ENCODE results near the gene CTIF.
"Not testable (repeated sequence)": the region's sequence is repeated elsewhere in the genome, so short reads cannot be mapped to it uniquely, and the experiment has no call there.

CTIF gene

DNA sequence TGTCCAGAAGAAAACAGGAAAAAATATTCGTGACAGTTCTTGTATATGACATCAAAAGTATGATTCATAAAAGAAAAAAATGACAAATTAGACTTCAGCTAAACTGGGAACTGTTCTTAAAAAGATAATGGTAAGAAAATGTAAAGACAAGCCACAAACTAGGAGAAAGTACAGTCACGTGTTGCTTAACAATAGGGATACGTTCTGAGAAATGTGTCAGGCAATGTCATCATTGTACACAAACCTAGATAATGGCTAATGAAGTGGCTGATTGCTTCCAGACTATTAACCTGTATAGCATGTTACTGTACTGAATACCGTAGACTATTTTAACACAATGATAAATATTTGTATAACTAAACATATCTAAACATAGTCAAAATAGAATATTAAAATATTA is 35.9 kb upstream of the CTIF start:
- no peaks in the 10 kb centered on the region for H3K4me1 ChIP-seq (ENCODE audit: control extremely low read depth in 1 of 4, control insufficient read depth in 4 of 4, insufficient read depth in 4 of 4, low read length in 3 of 4)
- H3K27me3 ChIP-seq (replicated peaks in 2 of 5; ENCODE audit: control insufficient read depth in 4 of 5, insufficient read depth in 5 of 5, low read length in 4 of 5), result no peaks in the 10 kb centered on the region
- H3K27ac ChIP-seq (ENCODE audit: insufficient read depth in 1 of 2, low read depth in 1 of 2, low read length in 2 of 2, poor library complexity in 1 of 2, severe bottlenecking in 2 of 2), result no peak overlapping the region
- no peak overlapping the region for H3K4me3 ChIP-seq (ENCODE audit: control insufficient read depth in 1 of 7, extremely low read depth in 1 of 7, insufficient read depth in 4 of 7, low read depth in 2 of 7, low read length in 6 of 7)
- H3K9me3 ChIP-seq (ENCODE audit: control extremely low read depth in 1 of 5, control insufficient read depth in 4 of 5, insufficient read depth in 2 of 5, low read depth in 1 of 5, low read length in 4 of 5), result peaks cover 0 to 24% (median 3%) of the 10 kb centered on the region in 5 experiments
- no CpG with 5 or more reads among the region's 4 CpGs for WGBS (ENCODE audit: insufficient coverage)
- ChIA-PET POLR2A (no interaction called here), CTCF (no interaction called here)
- DNase-seq, result no peak
- H3K36me3 ChIP-seq (ENCODE audit: control insufficient read depth in 4 of 4, insufficient read depth in 4 of 4, low read length in 3 of 4), result no peaks in the 10 kb centered on the region

DNA sequence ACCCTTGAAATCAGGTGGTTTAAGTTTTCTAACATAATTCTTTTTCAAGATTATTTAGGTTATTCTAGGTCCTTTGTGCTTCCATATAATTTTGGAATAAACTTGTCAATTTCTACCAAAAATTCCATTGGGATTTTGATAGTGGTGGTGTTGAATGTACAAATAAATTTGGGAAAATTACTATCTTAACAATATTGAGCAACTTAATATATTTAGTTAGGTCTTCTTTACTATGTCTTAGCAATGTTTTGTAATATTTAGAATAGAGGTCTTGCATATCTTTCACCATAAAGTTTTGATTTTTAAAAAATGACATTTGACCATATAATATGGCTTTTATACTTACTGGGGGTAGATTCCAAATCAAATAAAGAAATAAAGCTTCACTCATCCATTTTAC is 34.0 kb upstream of the CTIF start:
- Histone ChIP-seq H3K4me3 (ENCODE audit: control insufficient read depth in 1 of 7, extremely low read depth in 1 of 7, insufficient read depth in 4 of 7, low read depth in 2 of 7, low read length in 6 of 7) (no peak overlapping the region), H3K9me3 (ENCODE audit: control extremely low read depth in 1 of 5, control insufficient read depth in 4 of 5, insufficient read depth in 2 of 5, low read depth in 1 of 5, low read length in 4 of 5) (peaks cover 0 to 24% (median 3%) of the 10 kb centered on the region in 5 experiments), H3K27me3 (replicated peaks in 2 of 5; ENCODE audit: control insufficient read depth in 4 of 5, insufficient read depth in 5 of 5, low read length in 4 of 5) (no peaks in the 10 kb centered on the region), H3K36me3 (ENCODE audit: control insufficient read depth in 4 of 4, insufficient read depth in 4 of 4, low read length in 3 of 4) (no peaks in the 10 kb centered on the region), H3K27ac (ENCODE audit: insufficient read depth in 1 of 2, low read depth in 1 of 2, low read length in 2 of 2, poor library complexity in 1 of 2, severe bottlenecking in 2 of 2) (no peak overlapping the region), H3K4me1 (ENCODE audit: control extremely low read depth in 1 of 4, control insufficient read depth in 4 of 4, insufficient read depth in 4 of 4, low read length in 3 of 4) (no peaks in the 10 kb centered on the region)
- ChIA-PET POLR2A (no interaction called here), CTCF (no interaction called here)
- DNase-seq, result no peak

DNA sequence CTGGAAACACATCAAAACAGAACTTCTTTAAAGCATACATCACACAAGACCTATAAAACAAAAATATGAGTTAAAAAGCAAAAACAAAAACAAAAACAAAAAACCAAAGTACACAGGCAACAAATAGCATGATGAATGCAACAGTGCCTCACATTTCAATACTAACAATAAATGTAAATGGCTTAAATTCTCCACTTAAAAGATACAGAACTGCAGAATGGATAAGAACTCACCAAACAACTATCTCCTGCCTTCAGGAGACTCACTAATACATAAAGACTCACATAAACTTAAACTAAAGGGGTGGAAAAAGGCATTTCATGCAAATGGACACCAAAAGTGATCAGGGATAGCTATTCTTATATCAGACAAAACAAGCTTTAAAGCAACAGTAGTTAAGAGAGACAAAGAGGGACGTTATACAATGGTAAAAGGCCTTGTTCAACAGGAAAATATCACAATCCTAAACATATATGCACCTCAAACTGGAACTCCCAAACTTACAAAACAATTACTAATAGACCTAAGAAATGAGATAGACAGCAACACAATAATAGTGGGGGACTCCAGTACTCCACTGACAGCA is 31.8 kb upstream of the CTIF start:
- H3K4me1 ChIP-seq (ENCODE audit: control extremely low read depth in 1 of 4, control insufficient read depth in 4 of 4, insufficient read depth in 4 of 4, low read length in 3 of 4); H3K27ac ChIP-seq (ENCODE audit: insufficient read depth in 1 of 2, low read depth in 1 of 2, low read length in 2 of 2, poor library complexity in 1 of 2, severe bottlenecking in 2 of 2); H3K27me3 ChIP-seq (replicated peaks in 2 of 5; ENCODE audit: control insufficient read depth in 4 of 5, insufficient read depth in 5 of 5, low read length in 4 of 5); DNase-seq; POLR2A ChIA-PET; H3K36me3 ChIP-seq (ENCODE audit: control insufficient read depth in 4 of 4, insufficient read depth in 4 of 4, low read length in 3 of 4); H3K4me3 ChIP-seq (ENCODE audit: control insufficient read depth in 1 of 7, extremely low read depth in 1 of 7, insufficient read depth in 4 of 7, low read depth in 2 of 7, low read length in 6 of 7): not testable (repeated sequence)
- CTCF ChIA-PET, result interaction anchor here (1.0 kb wide), 1 partner anchor 99 kb away, joined by 3 read pairs; no protein-coding TSS in a partner anchor
- H3K9me3 ChIP-seq (ENCODE audit: control extremely low read depth in 1 of 5, control insufficient read depth in 4 of 5, insufficient read depth in 2 of 5, low read depth in 1 of 5, low read length in 4 of 5), result peaks cover 0 to 24% (median 3%) of the 10 kb centered on the region in 5 experiments
- 100% methylated on average over 1 of the region's 1 CpG for WGBS (ENCODE audit: insufficient coverage)

DNA sequence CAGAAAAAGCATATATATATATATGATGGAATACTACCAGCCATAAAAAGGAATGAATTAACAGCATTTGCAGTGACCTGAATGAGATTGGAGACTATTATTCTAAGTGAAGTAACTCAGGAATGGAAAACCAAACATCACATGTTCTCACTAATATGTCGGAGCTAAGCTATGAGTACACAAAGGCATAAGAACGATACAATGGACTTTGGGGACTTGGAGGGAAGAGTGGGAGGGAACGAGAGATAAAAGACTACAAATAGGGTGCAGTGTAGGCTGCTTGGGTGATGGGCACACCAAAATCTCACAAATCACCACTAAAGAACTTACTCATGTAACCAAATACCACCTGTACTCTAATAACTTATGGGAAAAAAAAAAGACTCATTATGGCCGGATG is 26.3 kb upstream of the CTIF start:
- H3K27ac ChIP-seq (ENCODE audit: insufficient read depth in 1 of 2, low read depth in 1 of 2, low read length in 2 of 2, poor library complexity in 1 of 2, severe bottlenecking in 2 of 2); H3K4me3 ChIP-seq (ENCODE audit: control insufficient read depth in 1 of 7, extremely low read depth in 1 of 7, insufficient read depth in 4 of 7, low read depth in 2 of 7, low read length in 6 of 7); H3K9me3 ChIP-seq (ENCODE audit: control extremely low read depth in 1 of 5, control insufficient read depth in 4 of 5, insufficient read depth in 2 of 5, low read depth in 1 of 5, low read length in 4 of 5); DNase-seq; H3K36me3 ChIP-seq (ENCODE audit: control insufficient read depth in 4 of 4, insufficient read depth in 4 of 4, low read length in 3 of 4); H3K27me3 ChIP-seq (replicated peaks in 2 of 5; ENCODE audit: control insufficient read depth in 4 of 5, insufficient read depth in 5 of 5, low read length in 4 of 5); CTCF ChIA-PET; POLR2A ChIA-PET; H3K4me1 ChIP-seq (ENCODE audit: control extremely low read depth in 1 of 4, control insufficient read depth in 4 of 4, insufficient read depth in 4 of 4, low read length in 3 of 4): not testable (repeated sequence)
- no CpG with 5 or more reads among the region's 4 CpGs for WGBS (ENCODE audit: insufficient coverage)

GRCh38 chr18:48514786-48515185 is 24.0 kb upstream of the CTIF start:
- Histone ChIP-seq H3K4me1 (ENCODE audit: control extremely low read depth in 1 of 4, control insufficient read depth in 4 of 4, insufficient read depth in 4 of 4, low read length in 3 of 4) (no peaks in the 10 kb centered on the region), H3K36me3 (ENCODE audit: control insufficient read depth in 4 of 4, insufficient read depth in 4 of 4, low read length in 3 of 4) (no peaks in the 10 kb centered on the region), H3K27ac (ENCODE audit: insufficient read depth in 1 of 2, low read depth in 1 of 2, low read length in 2 of 2, poor library complexity in 1 of 2, severe bottlenecking in 2 of 2) (no peak overlapping the region), H3K4me3 (ENCODE audit: control insufficient read depth in 1 of 7, extremely low read depth in 1 of 7, insufficient read depth in 4 of 7, low read depth in 2 of 7, low read length in 6 of 7) (no peak overlapping the region), H3K27me3 (replicated peaks in 2 of 5; ENCODE audit: control insufficient read depth in 4 of 5, insufficient read depth in 5 of 5, low read length in 4 of 5) (no peaks in the 10 kb centered on the region), H3K9me3 (ENCODE audit: control extremely low read depth in 1 of 5, control insufficient read depth in 4 of 5, insufficient read depth in 2 of 5, low read depth in 1 of 5, low read length in 4 of 5) (no peaks in the 10 kb centered on the region)
- ChIA-PET CTCF (no interaction called here), POLR2A (no interaction called here)
- DNase-seq, result no peak
- 97% methylated on average over 11 of the region's 11 CpGs for WGBS (ENCODE audit: insufficient coverage)

DNA sequence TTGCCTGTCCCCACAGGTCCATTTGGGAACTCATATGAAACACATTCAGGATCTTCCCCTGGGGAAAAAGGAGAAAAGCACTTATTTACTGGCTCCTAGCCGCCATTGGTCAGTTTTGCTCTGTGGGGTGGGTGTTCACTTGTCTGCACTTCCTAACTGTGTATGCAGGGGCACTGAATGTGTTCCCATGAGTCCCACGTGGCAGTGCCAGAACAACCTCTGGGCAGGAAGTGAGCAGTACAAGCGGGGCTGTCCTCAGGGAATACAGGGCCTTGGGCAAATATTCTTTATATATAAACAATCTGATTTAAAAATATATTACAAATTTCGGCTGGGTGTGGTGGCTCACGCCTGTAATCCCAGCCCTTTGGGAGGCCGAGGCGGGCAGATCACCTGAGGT is 21.8 kb upstream of the CTIF start:
- ChIA-PET CTCF (no interaction called here), POLR2A (no interaction called here)
- DNase-seq, result no peak
- H3K27ac ChIP-seq (ENCODE audit: insufficient read depth in 1 of 2, low read depth in 1 of 2, low read length in 2 of 2, poor library complexity in 1 of 2, severe bottlenecking in 2 of 2), result no peak overlapping the region
- H3K4me1 ChIP-seq (ENCODE audit: control extremely low read depth in 1 of 4, control insufficient read depth in 4 of 4, insufficient read depth in 4 of 4, low read length in 3 of 4), result no peaks in the 10 kb centered on the region
- peaks cover 0 to 8% (median 0%) of the 10 kb centered on the region in 5 experiments for H3K27me3 ChIP-seq (replicated peaks in 2 of 5; ENCODE audit: control insufficient read depth in 4 of 5, insufficient read depth in 5 of 5, low read length in 4 of 5)
- no peak overlapping the region for H3K4me3 ChIP-seq (ENCODE audit: control insufficient read depth in 1 of 7, extremely low read depth in 1 of 7, insufficient read depth in 4 of 7, low read depth in 2 of 7, low read length in 6 of 7)
- H3K36me3 ChIP-seq (ENCODE audit: control insufficient read depth in 4 of 4, insufficient read depth in 4 of 4, low read length in 3 of 4), result no peaks in the 10 kb centered on the region
- 90% methylated on average over 6 of the region's 7 CpGs for WGBS (ENCODE audit: insufficient coverage)
- no peaks in the 10 kb centered on the region for H3K9me3 ChIP-seq (ENCODE audit: control extremely low read depth in 1 of 5, control insufficient read depth in 4 of 5, insufficient read depth in 2 of 5, low read depth in 1 of 5, low read length in 4 of 5)

- no peak overlapping the region for H3K27ac ChIP-seq (ENCODE audit: insufficient read depth in 1 of 2, low read depth in 1 of 2, low read length in 2 of 2, poor library complexity in 1 of 2, severe bottlenecking in 2 of 2)
- H3K27me3 ChIP-seq (replicated peaks in 2 of 5; ENCODE audit: control insufficient read depth in 4 of 5, insufficient read depth in 5 of 5, low read length in 4 of 5), result peaks cover 0 to 10% (median 0%) of the 10 kb centered on the region in 5 experiments
- ChIA-PET POLR2A (interaction anchor here (0.5 kb wide), 1 partner anchor 955 kb away, joined by 3 read pairs; no protein-coding TSS in a partner anchor), CTCF (interaction anchor here (1.1 kb wide), 1 partner anchor 81 kb away, joined by 3 read pairs; no protein-coding TSS in a partner anchor)
- no peaks in the 10 kb centered on the region for H3K4me1 ChIP-seq (ENCODE audit: control extremely low read depth in 1 of 4, control insufficient read depth in 4 of 4, insufficient read depth in 4 of 4, low read length in 3 of 4)
- WGBS (ENCODE audit: insufficient coverage), result 77% methylated on average over 4 of the region's 5 CpGs
- DNase-seq, result no peak
- no peak overlapping the region for H3K4me3 ChIP-seq (ENCODE audit: control insufficient read depth in 1 of 7, extremely low read depth in 1 of 7, insufficient read depth in 4 of 7, low read depth in 2 of 7, low read length in 6 of 7)
- no peaks in the 10 kb centered on the region for H3K36me3 ChIP-seq (ENCODE audit: control insufficient read depth in 4 of 4, insufficient read depth in 4 of 4, low read length in 3 of 4)
- no peaks in the 10 kb centered on the region for H3K9me3 ChIP-seq (ENCODE audit: control extremely low read depth in 1 of 5, control insufficient read depth in 4 of 5, insufficient read depth in 2 of 5, low read depth in 1 of 5, low read length in 4 of 5)
Measured at GRCh38 chr18:48519431-48520100, 19.3 kb upstream of the CTIF start.
